HG02623 (cell line): ENCODE results near the gene TSBP1.
"Not testable (repeated sequence)": the region's sequence is repeated elsewhere in the genome, so short reads cannot be mapped to it uniquely, and the experiment has no call there.

Experiments
- ATAC-seq: cut with Tn5 transposase; IDR thresholded peaks from one replicate; pipeline ENCODE4 v1.9.1; 2021; ENCODE audit warnings: moderate library complexity; ENCODE audit not compliant: unreplicated experiment

The TSBP1 gene

DNA sequence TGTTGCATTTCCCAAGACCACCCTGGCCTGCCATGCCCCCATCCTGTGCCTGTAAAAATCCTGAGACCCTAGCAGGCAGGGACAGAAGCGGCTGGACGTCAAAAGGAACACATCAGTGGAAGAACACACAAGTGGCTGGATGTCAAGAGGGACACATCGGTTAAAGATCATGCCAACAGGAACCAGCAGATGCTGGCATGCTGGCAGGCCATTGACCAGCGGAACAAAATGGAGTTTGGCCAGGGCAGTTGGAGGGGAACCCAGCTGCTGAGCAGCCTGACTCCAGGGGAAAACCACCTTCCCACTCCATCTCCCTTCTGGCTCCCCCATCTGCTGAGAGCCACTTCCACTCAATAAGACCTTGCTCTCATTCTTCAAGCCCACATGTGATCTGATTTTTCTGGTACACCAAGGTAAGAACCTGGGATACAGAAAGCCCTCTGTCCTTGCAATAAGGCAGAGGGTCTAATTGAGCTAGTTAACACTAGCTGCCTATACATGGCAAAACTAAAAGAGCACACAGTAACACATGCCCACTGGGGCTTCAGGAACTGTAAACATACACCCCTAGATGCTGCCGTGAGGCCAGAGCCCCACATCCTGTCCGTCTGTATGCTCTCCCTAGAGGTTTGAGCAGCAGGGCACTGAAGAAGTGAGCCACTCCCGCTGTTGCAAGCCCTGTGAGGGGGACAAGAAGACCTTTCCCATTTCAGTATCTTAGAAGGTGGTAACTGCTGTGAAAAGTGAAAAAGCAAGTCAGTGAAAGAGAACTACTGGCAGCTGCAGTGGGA, 4.2 kb upstream of the TSBP1 start:
- ATAC-seq = no peak

DNA sequence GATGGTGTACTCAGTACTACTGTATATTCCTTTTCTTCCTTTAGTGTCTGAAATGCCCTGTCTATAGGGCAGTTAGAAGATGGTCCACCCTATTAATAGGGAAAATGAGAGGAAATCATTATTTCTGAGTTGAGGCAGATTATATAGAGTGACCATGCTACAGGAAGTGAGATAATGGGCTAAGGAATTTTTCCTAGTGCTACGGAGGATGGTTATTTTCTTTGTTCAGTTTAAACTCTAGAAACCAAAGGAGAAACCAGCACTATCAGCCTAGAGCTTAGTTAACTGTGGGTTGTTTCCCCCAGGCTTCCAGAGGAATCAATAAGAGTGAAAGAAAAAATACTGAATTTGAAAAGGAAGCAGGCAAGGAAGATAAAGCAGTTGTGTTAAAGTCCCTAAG, 474 bp downstream of the TSBP1 start:
- no peak for ATAC-seq

DNA sequence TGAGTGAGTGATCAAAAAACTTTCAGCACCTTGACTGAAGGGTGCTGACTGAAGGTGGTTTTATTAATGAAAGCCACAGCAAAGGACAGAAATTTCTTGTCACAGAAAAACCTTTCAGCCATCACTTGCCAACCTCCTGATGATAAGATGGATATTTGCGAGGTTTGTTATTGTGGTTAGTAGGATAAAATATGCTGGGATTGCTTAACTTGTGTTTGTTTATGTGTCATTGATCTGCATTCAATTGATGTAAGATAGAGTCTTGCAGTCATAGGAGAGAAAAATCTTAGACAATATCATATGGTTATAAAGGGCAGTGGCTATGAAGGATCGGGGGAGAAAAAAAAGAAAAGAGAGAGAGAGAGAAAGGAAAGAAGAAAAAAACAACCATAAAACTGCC, 1.2 kb downstream of the TSBP1 start:
- no peak for ATAC-seq

DNA sequence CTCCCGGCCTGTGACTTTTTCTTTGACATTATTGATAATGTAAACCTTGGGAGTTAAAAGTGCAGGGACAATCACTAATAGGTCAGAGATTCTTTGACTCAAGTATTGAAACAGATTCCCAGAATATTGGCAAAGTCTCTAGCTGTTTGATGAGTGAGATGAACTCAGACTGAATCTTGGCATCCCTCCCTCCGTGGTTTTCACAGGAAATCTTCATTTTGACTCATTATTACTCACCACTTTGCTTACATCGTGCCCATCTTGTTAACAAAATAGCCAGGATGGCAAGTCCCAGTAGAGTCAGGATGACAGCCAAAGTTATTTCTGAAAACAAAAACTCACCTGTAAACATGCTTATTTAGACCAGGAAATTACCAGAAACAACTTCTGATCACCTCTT, 2.0 kb downstream of the TSBP1 start:
- no peak for ATAC-seq

DNA sequence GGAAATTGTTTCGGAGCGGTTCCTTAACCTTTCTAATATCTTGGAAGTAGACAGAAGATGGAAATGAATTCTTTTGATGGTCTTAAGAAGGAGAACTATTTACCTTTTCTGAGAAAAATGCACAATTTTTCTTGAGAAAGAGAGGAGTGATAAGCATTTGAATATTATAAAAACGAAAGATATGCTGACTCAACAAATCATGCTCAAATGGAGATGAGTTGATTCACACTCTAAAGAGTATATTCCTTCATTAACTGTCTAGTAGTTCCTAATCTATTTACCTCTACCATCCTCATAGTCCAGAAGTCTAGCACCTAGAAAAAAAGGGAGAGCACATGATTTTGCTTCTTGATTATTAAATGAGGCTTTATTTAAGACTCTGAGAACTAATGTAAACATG, 4.1 kb downstream of the TSBP1 start:
- ATAC-seq = no peak

- not testable (repeated sequence) for ATAC-seq
Observed at GRCh38 chr6:32359225-32359624, 12.5 kb downstream of the TSBP1 start.

DNA sequence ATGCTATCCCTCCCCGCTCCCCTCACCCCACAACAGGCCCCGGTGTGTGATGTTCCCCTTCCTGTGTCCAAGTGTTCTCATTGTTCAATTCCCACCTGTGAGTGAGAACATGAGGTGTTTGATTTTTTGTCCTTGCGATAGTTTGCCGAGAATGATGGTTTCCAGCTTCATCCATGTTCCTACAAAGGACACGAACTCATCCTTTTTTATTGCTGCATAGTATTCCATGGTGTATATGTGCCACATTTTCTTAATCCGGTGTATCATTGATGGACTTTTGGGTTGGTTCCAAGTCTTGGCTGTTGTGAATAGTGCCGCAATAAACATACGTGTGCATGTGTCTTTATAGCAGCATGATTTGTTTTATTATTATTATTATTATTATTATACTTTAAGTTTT, 13.2 kb downstream of the TSBP1 start:
- ATAC-seq = not testable (repeated sequence)

DNA sequence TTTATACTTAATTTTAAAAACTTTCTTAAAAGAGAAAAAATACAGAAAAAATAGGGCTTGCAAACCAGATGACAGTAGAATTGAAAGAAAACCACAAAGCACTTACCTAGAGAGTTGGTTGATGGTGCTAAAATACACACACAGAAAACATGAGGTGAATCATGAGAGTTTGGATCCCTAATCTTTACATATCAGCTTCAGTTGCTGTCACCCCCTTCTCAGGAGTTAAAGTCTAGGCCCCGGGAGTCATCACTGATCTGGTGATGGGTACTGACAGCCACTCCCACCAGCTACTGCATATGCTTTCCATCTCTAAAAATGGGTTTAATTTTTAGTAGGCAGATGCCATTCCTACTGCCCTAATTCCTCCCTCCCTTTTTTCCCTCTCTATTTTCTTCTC, 16.7 kb downstream of the TSBP1 start:
- no peak for ATAC-seq

GRCh38 chr6:32353348-32353747, 18.4 kb downstream of the TSBP1 start:
- ATAC-seq = no peak

DNA sequence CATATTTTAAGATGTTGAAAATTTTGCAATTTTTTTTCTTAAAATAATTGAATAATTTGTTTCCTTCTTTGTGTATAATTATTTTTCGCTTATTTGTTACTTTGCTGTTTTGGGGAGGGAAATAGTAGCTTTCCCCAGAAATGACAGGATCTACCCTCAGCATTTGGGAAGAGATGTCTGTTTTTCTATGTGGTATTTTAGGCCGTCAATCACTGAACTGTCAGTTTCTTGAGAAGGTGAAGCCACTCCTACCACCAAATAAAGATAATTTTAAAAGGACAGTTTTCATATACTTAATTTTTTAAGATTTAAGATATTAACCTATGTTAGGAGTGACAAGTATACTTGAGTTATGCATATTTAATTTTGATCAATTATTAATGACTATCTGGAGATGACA, 31.5 kb downstream of the TSBP1 start:
- ATAC-seq = no peak

DNA sequence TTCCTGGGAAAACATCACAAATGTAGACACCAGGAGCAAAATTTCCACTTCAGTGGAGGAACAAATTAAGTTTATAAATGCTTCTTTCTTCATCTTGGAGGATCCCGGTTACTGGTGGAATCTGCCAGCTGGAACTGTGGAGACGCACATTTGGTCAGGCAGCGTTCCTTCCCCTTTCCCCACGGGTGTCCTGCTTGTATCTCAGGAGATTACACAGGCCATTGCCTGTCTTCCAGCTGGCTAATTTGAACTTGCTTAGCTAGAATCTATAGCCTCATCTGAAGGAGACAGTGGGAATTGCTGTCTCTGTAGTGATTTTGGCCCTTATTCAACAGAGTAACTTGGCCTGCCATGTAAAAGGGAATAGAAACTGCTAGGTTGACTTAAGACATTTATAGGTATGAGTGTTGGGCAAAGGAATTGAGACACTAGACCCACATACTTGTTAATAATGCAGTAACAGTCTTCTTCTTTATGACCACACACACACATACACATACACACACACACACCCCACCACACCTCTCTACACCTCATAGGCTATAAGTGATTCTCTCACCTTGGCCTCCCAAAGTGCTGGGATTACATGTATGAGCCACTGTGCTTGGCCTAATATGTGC, 34.4 kb downstream of the TSBP1 start:
- ATAC-seq = no peak

DNA sequence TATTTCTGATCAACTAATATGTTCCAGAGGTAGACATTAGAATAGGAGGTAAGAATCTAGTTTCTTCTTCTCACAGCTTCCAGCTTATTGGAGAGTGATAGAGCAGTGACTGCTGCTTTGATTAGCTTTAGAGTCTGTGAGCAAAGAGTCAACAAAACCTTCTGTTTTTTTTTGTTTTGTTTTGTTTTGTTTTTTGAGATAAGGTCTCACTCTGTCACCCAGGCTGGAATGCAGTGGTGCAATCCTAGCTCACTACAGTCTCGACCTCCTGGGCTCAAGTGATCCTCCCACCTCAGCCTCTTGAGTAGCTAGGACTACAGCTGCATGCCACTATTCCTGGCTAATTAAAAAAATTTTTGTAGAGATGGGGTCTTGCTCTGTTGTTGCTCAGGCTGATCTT, 39.3 kb downstream of the TSBP1 start:
- ATAC-seq = no peak

DNA sequence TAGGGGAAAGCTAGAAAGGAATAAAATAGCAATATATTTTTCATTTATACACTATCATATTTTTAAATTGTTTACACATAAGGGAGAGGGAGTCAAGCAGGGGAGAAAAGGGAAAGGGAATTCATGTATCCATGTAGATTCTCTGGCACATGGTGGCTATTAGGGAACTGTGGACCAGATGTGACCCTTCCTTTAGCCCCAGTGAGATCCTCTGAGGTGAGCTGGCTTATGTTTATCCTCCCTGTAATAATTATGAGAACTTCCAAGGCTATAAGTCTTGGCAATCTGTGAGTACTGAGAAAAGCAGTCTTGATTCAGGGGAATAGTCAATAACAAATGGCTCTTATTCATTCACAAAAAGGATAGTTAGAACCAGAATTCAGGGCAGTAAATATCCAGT, 42.6 kb downstream of the TSBP1 start:
- no peak for ATAC-seq

GRCh38 chr6:32327103-32327502, 44.6 kb downstream of the TSBP1 start:
- ATAC-seq = no peak

- ATAC-seq = no peak
Observed at GRCh38 chr6:32318501-32318900, 53.2 kb downstream of the TSBP1 start.

DNA sequence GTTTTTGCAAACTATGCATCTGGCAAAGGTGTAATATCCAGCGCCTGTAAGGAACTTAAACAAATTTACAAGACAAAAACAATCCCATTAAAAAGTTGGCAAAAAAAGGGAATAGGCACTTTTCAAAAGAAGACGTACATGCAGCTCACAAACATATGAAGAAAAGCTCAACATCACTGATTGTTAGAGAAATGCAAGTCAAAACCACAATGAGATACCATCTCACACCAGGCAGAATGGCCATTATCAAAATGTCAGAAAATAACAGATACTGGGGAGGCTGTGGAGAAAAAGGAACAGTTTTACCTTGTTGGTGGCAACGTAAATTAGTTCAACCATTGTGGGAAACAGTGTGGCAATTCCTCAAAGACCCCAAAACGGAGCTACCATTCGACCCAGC, 54.2 kb downstream of the TSBP1 start:
- no peak for ATAC-seq

DNA sequence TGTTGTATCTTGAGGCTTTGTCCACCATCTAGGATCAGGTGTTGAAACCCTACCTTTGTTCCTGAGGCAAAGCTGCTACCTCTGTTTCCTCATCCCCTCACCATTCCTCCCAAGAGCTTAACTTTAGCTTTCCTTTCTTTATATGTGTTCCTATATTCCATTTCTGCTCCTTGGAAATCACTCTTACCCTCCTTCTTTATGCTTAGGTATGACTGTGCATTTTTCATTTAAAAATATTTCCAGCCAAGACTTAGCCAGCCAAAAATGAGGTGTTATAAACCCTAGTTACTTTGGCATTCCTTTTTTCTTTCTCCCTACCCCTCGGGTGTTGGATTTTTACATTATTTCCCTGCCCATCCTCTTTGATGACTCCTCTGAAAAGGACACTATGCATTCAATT, 57.7 kb downstream of the TSBP1 start:
- no peak for ATAC-seq

DNA sequence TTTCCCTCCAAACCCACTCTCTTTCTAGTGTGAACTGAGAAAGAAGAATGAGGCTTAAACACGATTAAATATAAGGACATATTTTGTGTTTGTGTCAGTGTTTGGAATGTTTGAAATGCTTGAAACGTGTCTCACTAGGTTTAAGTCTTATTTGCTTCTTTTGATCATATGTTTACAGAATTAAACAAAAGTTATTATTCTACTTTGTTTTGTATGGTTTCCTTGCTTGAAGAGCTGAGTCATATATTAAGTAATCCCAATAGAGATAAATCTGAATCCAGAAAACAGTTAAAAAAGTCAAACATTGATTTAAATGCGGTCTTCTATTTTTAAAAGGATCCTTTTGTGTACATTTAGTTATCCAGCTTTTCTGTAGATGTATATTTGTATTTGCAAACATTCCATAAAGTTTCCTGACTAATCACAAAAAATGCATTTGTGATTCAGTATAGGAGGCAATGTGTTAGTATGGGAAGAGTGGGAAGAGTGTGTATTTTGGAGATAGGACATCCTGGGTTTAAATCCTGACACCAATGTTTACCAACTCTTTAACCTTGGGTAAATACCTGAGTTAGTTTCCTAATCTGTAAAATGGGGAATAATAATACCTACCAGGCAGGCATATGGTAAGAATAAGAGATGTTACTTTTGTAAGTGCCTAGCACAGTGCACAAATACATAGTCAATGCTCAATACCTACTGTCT, 72.9 kb downstream of the TSBP1 start:
- ATAC-seq = no peak

DNA sequence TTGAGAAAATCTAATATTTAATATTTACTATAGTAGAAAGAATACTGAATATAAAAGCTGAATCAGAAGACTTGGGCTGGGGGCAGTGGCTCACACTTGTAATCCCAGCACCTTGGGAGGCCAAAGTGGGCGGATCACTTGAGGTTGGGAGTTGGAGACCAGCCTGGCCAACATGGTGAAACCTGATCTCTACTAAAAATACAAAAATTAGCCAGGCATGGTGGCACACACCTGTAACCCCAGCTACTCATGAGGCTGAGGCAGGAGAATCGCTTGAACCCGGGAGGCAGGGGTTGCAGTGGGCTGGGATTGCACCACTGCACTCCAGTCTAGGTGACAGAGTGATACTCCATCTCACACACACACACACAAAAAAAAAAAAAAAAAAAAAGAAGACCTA, 76.7 kb downstream of the TSBP1 start:
- not testable (repeated sequence) for ATAC-seq

GRCh38 chr6:32294566-32294965, 77.1 kb downstream of the TSBP1 start:
- no peak for ATAC-seq

- no peak for ATAC-seq
Observed at GRCh38 chr6:32293695-32294094, 78.0 kb downstream of the TSBP1 start.

GRCh38 chr6:32291543-32291942, 80.2 kb downstream of the TSBP1 start:
- ATAC-seq = no peak
